HUES64 (cell line): ENCODE results near the gene ANXA9.
A peak's percentile ranks its signal among the peaks of the same experiment; 100 is the strongest.

Source experiments
- H3K27ac ChIP-seq: 2 replicates; pipeline ENCODE4 v1.7.0; 2013; ENCODE audit warnings: low read depth, low read length, inconsistent platforms
- H3K27me3 ChIP-seq: 2 replicates; pipeline ENCODE4 v1.6.1; 2013; ENCODE audit warnings: mild to moderate bottlenecking, low read length; ENCODE audit not compliant: insufficient read depth
- H3K36me3 ChIP-seq: 2 replicates; pipeline ENCODE4 v1.6.1; 2013; ENCODE audit warnings: mild to moderate bottlenecking, low read length; ENCODE audit not compliant: insufficient read depth
- H3K4me1 ChIP-seq: 2 replicates; pipeline ENCODE4 v1.6.1; 2013; ENCODE audit warnings: mild to moderate bottlenecking, low read length, moderate library complexity; ENCODE audit not compliant: insufficient read depth
- H3K4me3 ChIP-seq: 2 replicates; pipeline ENCODE4 v1.5.1; 2013; ENCODE audit warnings: mild to moderate bottlenecking, low read length, moderate library complexity
- H3K9ac ChIP-seq: 2 replicates; pipeline ENCODE4 v1.6.1; 2013; ENCODE audit warnings: mild to moderate bottlenecking, low read depth, low read length
- H3K9me3 ChIP-seq: 2 replicates; pipeline ENCODE4 v1.6.1; 2013; ENCODE audit warnings: low read depth, low read length; ENCODE audit not compliant: insufficient read depth
- WGBS: fragments of 150-250, 120-280 bp; methylation state at CpG from one replicate; pipeline ENCODE4 v1.1.7; 2013; ENCODE audit warnings: missing lambda C conversion rate; 5-methylcytosine and 5-hydroxymethylcytosine counted together

ANXA9 gene

DNA sequence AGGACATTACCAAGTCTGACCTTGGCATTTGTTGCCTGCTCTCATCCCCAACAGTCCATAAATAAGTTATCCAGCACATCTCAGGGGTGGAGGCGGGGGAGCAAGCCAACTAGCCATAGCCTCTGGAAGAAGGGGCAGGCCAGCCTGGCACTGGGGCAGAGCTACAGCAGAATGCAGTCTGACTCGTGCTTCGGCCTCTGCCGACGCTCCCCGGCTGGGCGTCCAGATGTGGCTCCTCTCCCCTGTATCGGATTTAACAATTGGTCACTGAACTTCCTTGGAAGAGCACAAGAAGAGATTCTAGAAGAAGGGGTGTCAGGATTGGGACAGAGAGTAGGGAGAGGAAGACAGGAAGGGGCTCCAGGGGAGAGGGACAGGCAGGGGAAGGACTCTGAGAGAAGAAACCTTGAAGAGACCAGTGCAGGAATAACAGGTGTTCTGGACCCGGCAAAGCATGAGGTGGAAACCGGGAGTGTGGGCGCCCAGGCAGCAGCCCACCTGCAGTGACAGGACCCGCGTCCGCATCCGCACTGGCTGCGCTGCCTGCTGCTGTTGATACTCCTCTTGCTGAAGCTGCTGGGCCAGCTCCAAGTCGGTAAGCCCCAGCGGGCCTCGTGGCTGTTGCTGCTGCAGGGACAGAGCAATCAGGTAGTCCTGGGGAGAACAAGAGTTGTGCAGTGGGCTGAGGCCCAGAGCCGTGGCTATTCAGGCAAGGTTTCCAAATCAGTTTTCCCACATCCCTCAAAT lies 15.2 kb downstream of the ANXA9 start:
- peaks cover 10% of the 10 kb centered on the region; the same call in 1 of the 2 replicates for H3K36me3 ChIP-seq

DNA sequence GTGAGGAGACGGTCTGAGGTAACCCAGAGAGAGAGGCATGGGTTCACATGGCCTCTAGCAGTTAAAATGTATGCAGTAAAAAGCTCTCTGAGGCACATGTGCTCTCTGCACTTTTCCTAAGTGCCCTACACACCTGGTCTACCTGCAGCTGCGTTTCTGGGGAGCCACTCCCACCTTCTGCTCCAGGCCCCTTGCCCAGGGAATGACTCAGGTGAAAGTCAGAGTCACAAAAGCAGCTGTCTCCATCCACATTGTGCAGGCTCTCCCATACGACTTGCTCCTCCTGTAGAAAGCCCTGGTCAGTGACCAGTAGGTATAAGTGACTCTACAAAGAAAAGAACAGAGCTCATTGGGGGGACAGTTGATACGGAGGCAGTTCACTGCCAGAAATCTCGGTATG lies 15.9 kb downstream of the ANXA9 start:
- H3K4me3 ChIP-seq: no peak overlapping the region
- 91% methylated on average over 4 of the region's 5 CpGs for WGBS

More for the DNA sequence above, 15.2 kb downstream of the ANXA9 start:
- Histone ChIP-seq H3K27ac (no peak overlapping the region), H3K9me3 (no peaks in the 10 kb centered on the region), H3K4me1 (0 out of 2 replicates have a peak, but pooled peaks cover 3% of the 10 kb centered on the region), H3K27me3 (no peaks in the 10 kb centered on the region), H3K4me3 (no peak overlapping the region), H3K9ac (no peak overlapping the region)
- WGBS: 94% methylated on average over 20 of the region's 20 CpGs

DNA sequence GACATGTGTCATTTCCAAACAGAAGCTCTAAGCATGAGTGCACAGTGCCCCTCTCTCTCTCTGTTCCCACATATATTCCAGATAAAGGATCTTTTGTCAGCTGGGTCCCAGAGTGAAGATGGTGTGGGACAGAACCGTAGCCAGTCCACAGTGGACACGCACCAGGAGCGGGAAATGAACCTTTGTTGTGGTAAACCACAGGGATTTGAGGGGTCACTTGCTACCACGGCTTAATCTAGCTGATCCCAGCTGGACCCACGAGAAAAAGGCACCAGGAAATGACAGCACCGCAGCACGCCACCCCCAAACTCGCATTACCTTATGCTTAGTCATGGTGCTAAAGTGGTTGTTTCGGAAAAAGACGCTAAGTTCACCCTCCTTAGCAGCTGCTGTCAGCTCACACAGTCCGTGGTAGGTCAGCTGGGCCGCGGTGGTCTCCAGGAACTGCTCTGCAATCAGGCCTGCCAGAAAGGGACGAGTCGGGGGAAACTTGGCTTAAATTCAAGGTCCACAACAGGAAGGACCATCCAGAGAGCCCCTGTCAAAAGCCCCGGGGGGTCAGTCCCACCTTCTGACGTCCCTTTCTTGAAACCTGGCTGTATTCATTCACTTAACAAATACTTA lies 17.1 kb downstream of the ANXA9 start:
- H3K9ac ChIP-seq: no peak overlapping the region
- H3K36me3 ChIP-seq: peaks cover 10% of the 10 kb centered on the region; the same call in 1 of the 2 replicates
- H3K9me3 ChIP-seq: no peaks in the 10 kb centered on the region
- 90% methylated on average over 17 of the region's 17 CpGs for WGBS
- no peaks in the 10 kb centered on the region for H3K27me3 ChIP-seq
- H3K4me1 ChIP-seq: 0 out of 2 replicates have a peak, but pooled peaks cover 3% of the 10 kb centered on the region
- H3K4me3 ChIP-seq: no peak overlapping the region
- H3K27ac ChIP-seq: no peak overlapping the region

More for the DNA sequence above, 15.9 kb downstream of the ANXA9 start:
- Histone ChIP-seq H3K27me3 (no peaks in the 10 kb centered on the region), H3K9ac (no peak overlapping the region), H3K4me1 (0 out of 2 replicates have a peak, but pooled peaks cover 3% of the 10 kb centered on the region), H3K9me3 (no peaks in the 10 kb centered on the region), H3K36me3 (peaks cover 10% of the 10 kb centered on the region; the same call in 1 of the 2 replicates), H3K27ac (no peak overlapping the region)

DNA sequence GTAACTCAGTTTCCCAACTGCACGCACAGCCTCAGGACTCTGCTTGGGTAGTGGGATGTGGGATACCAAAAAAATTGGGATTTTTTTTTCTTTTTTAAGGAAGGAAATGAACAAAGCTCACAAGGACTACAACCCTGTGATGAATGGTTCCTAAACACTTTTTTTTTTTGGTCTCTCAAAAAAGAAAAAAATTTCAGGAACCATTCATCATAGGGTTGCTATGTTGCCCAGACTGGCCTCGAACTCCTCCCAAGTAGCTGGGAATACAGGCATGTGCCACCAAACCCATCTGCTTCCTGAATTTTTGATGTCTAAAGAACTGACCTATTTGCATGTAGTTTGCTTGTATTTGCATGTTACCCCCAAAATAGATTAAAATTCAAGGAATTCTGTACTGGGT lies 17.8 kb downstream of the ANXA9 start:
- H3K9me3 ChIP-seq: no peaks in the 10 kb centered on the region
- H3K27ac ChIP-seq: no peak overlapping the region
- 0 out of 2 replicates have a peak, but pooled peaks cover 3% of the 10 kb centered on the region for H3K4me1 ChIP-seq
- H3K9ac ChIP-seq: no peak overlapping the region
- H3K27me3 ChIP-seq: no peaks in the 10 kb centered on the region
- H3K4me3 ChIP-seq: no peak overlapping the region
- WGBS: 95% methylated on average over 2 of the region's 2 CpGs
- H3K36me3 ChIP-seq: peaks cover 10% of the 10 kb centered on the region; the same call in 1 of the 2 replicates

DNA sequence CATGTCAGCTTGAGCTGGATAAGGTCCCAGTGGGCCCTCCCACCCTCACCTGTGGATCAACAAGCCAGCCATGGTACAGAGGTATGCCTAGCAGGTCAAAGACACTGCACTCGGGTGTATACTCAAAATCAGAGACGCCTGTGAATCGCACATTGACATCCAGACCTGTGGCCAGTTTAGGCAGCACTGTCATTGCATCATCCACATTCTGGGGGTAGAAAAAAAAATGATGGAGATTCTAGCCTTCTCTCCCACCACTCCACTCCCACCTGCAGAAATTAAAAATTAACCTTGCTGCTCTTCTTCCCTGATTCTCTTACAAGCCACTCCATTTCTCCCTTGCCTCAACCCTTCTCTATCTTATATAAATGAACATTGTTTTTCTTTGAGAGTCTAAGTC lies 18.3 kb downstream of the ANXA9 start:
- WGBS: 97% methylated on average over 3 of the region's 3 CpGs
- Histone ChIP-seq H3K4me1 (peaks cover 4% of the 10 kb centered on the region), H3K36me3 (peaks cover 10% of the 10 kb centered on the region; the same call in 1 of the 2 replicates)

DNA sequence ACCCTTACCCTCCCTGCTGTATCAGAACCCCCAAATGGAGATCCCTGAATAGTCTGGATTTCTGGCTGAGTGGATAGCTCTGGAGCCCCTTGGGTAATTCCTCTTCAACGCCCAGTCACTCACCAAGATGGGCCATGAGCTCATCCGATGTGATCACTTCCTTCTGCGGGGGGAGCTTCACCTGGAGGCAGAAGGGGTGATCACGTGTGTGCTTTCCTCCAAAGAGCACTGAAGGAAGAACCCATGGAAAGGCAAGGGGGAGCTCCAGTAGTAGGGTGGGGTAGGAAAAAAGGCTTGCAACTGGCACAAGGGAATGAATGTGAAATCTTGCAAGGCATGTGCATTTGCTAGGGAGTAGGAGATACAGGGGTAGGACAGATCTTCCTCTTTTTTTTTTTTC lies 19.5 kb downstream of the ANXA9 start:
- H3K4me1 ChIP-seq: peaks cover 9% of the 10 kb centered on the region
- H3K27ac ChIP-seq: no peak overlapping the region
- WGBS: 85% methylated on average over 4 of the region's 4 CpGs
- no peaks in the 10 kb centered on the region for H3K9me3 ChIP-seq
- H3K36me3 ChIP-seq: peaks cover 10% of the 10 kb centered on the region; the same call in 1 of the 2 replicates
- H3K4me3 ChIP-seq: no peak overlapping the region
- no peak overlapping the region for H3K9ac ChIP-seq
- H3K27me3 ChIP-seq: no peaks in the 10 kb centered on the region

More for the DNA sequence above, 18.3 kb downstream of the ANXA9 start:
- H3K4me3 ChIP-seq: no peak overlapping the region
- H3K27ac ChIP-seq: no peak overlapping the region
- H3K9me3 ChIP-seq: no peaks in the 10 kb centered on the region
- no peak overlapping the region for H3K9ac ChIP-seq
- H3K27me3 ChIP-seq: no peaks in the 10 kb centered on the region

DNA sequence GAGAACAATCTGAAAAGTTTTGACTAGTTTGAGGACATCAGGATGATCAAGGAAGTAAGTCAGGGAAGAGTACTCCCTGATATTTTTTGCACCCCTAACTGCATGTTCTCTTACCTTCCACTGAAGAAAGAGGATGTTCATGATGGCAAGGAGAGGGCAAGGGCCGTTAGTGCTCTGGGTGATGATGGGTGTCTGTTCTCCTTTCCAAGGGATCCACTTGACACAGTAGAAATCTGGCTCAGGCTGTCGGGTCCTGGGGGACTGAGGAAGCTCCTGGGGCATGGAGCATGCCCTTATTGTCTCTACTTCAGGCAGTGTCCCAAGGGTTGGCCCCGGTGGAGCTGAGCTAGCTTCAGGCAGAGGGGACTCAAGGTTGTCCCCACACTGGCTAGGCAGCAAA lies 20.0 kb downstream of the ANXA9 start:
- 92% methylated on average over 3 of the region's 3 CpGs for WGBS
- Histone ChIP-seq H3K9me3 (no peaks in the 10 kb centered on the region), H3K9ac (no peak overlapping the region), H3K4me3 (no peak overlapping the region), H3K4me1 (peaks cover 11% of the 10 kb centered on the region), H3K36me3 (peaks cover 10% of the 10 kb centered on the region; the same call in 1 of the 2 replicates), H3K27ac (no peak overlapping the region), H3K27me3 (no peaks in the 10 kb centered on the region)

DNA sequence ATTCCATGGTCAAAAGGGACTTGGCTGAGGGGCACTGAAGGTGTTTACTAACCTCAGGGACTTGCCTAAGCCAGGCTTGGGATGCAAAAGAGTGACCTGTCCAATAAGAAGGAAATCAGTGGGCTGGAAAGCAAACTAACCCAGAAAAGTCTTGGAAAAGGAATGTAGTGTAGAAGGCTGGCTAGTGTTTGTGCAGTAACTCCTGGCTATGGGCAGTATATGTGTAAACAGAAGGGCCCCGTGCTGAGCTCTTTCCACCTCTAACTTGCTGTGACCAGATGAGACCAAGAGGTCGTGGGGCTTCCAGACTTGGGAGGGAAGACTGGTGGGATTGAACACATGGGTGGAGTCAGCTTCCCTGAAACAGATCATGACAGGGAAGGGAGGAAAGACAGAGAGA lies 20.5 kb downstream of the ANXA9 start:
- Histone ChIP-seq H3K4me3 (no peak overlapping the region), H3K4me1 (peaks cover 14% of the 10 kb centered on the region), H3K9me3 (no peaks in the 10 kb centered on the region), H3K36me3 (peaks cover 10% of the 10 kb centered on the region; the same call in 1 of the 2 replicates), H3K27ac (no peak overlapping the region), H3K9ac (no peak overlapping the region), H3K27me3 (no peaks in the 10 kb centered on the region)
- WGBS: 81% methylated on average over 2 of the region's 2 CpGs

DNA sequence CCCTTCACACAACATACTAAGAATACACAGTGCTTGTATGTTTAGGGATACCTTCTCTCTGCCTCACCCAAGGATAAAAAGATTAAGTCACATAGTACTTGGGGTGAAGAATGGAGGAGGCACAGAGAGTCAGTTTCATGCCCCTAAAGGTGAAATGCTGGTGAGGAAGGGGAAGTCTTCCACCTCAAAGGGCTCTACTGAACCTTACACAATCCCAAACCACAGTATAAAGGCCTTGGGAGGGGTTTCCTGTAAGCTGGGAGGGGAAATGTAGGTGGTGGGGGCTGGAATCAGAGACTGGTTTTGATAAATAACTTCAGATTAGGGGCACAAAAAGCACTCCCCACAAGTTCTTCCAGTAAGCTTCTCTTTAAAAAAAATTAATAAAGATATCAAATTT lies 21.1 kb downstream of the ANXA9 start:
- Histone ChIP-seq H3K4me1 (peaks cover 19% of the 10 kb centered on the region), H3K9me3 (no peaks in the 10 kb centered on the region), H3K4me3 (no peak overlapping the region), H3K36me3 (peaks cover 10% of the 10 kb centered on the region; the same call in 1 of the 2 replicates), H3K27ac (no peak overlapping the region), H3K9ac (no peak overlapping the region), H3K27me3 (no peaks in the 10 kb centered on the region)

DNA sequence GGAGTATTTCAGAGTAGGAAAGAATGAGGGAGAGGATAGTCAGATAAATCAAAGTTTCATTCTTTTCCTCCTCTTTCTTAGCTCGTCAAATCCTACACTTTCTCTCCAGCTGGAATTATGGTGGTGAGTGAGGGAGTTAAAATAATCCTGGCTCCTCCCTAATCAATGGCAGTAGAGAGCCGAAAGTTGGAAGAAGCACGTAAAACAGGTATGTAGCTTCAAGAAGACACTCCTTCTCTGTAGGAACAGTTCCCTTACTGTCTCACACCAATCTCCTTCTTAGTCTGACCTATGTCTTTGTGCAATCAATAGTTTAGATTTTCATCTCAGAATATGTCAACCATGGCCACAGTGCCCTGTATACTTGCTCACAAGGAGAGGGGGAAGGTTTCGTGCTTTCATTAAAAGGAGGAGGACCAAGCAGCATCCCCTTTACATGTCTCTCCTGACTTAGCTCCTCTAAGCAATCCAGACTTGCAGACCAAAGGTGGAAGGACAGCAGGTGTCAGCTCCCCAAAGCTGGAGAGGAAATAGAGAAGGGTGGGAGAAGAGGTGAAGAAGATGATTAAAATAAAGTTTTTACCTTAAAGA lies 23.7 kb downstream of the ANXA9 start:
- Histone ChIP-seq H3K27ac (no peak overlapping the region), H3K4me1 (peaks cover 22% of the 10 kb centered on the region), H3K27me3 (no peaks in the 10 kb centered on the region), H3K4me3 (peak overlapping the region; percentile 52), H3K9ac (no peak overlapping the region), H3K36me3 (peaks cover 3% of the 10 kb centered on the region; the same call in 1 of the 2 replicates), H3K9me3 (no peaks in the 10 kb centered on the region)
- 80% methylated on average over 3 of the region's 4 CpGs for WGBS
